ENCODE data around the gene PAX2.

- TF ChIP-seq CTCF (conservative IDR thresholded peaks at IDR 0.05; ENCODE audit: low read depth, low read length) (no peak), EZH2 (IDR thresholded peaks at IDR 0.05; ENCODE audit: borderline replicate concordance, low read depth, low read length, poor library complexity, severe bottlenecking) (no peak)
Observed at GRCh38 chr10:100732241-100732596, 13.2 kb upstream of the PAX2 start.
